ENCODE measurements around the gene HEATR3. TPM values are rescaled to one million over a fixed set of nuclear protein-coding genes. Genes with fewer than 3 reads are reported as not detected.
A peak's percentile ranks its signal among the peaks of the same experiment; 100 is the strongest.

HEATR3 gene
- total RNA-seq, 1 experiment from 2014 or later = 41.8 TPM

- no peak for TF ChIP-seq CTCF (conservative IDR thresholded peaks at IDR 0.05; ENCODE audit: low read depth, low read length)
- TF ChIP-seq EZH2 (IDR thresholded peaks at IDR 0.05; ENCODE audit: borderline replicate concordance, low read depth, low read length, poor library complexity, severe bottlenecking) = no peak
- no TSS peak for BruUV-seq (replicated peaks)
- H3K9me3 ChIP-seq (ENCODE audit: low read depth, low read length, poor library complexity, severe bottlenecking) = no peaks in the 10 kb centered on the region
- no peak overlapping the region for H3K4me3 ChIP-seq (ENCODE audit: low read depth, low read length, poor library complexity, severe bottlenecking)
- H3K36me3 ChIP-seq (ENCODE audit: insufficient read depth, low read length, poor library complexity, severe bottlenecking) = peaks cover 45% of the 10 kb centered on the region
- ChIA-PET POLR2A (ENCODE audit: low non-redundant PET) (interaction anchor here (0.6 kb wide), 1 partner anchor 1414 kb away, joined by 3 read pairs; no protein-coding TSS in a partner anchor), CTCF (no interaction called here)
- H3K27me3 ChIP-seq (replicated peaks; ENCODE audit: insufficient read depth, low read depth, low read length, poor library complexity) = no peaks in the 10 kb centered on the region
- H3K27ac ChIP-seq (ENCODE audit: low read depth, low read length, poor library complexity, severe bottlenecking) = peak overlapping the region; percentile 4
- no peak for DNase-seq (ENCODE audit: low spot score)
- intact Hi-C loops (cut with micrococcal nuclease; ENCODE audit: unreplicated experiment) = no loop called here
- no peaks in the 10 kb centered on the region for H3K4me1 ChIP-seq (ENCODE audit: insufficient read depth, low read length, poor library complexity, severe bottlenecking)
Measured at GRCh38 chr16:50072730-50073129, 7.0 kb downstream of the HEATR3 start.

- H3K4me3 ChIP-seq (ENCODE audit: low read depth, low read length, poor library complexity, severe bottlenecking) = no peak overlapping the region
- TF ChIP-seq EZH2 (IDR thresholded peaks at IDR 0.05; ENCODE audit: borderline replicate concordance, low read depth, low read length, poor library complexity, severe bottlenecking) (no peak), CTCF (conservative IDR thresholded peaks at IDR 0.05; ENCODE audit: low read depth, low read length) (no peak)
- BruUV-seq (replicated peaks) = no TSS peak
- peaks cover 51% of the 10 kb centered on the region for H3K36me3 ChIP-seq (ENCODE audit: insufficient read depth, low read length, poor library complexity, severe bottlenecking)
- intact Hi-C loops (cut with micrococcal nuclease; ENCODE audit: unreplicated experiment) = no loop called here
- H3K9me3 ChIP-seq (ENCODE audit: low read depth, low read length, poor library complexity, severe bottlenecking) = no peaks in the 10 kb centered on the region
- H3K4me1 ChIP-seq (ENCODE audit: insufficient read depth, low read length, poor library complexity, severe bottlenecking) = no peaks in the 10 kb centered on the region
- ChIA-PET CTCF (no interaction called here), POLR2A (ENCODE audit: low non-redundant PET) (no interaction called here)
- no peak overlapping the region for H3K27ac ChIP-seq (ENCODE audit: low read depth, low read length, poor library complexity, severe bottlenecking)
- no peaks in the 10 kb centered on the region for H3K27me3 ChIP-seq (replicated peaks; ENCODE audit: insufficient read depth, low read depth, low read length, poor library complexity)
- no peak for DNase-seq (ENCODE audit: low spot score)
Measured at GRCh38 chr16:50079397-50080140, 13.8 kb downstream of the HEATR3 start.

GRCh38 chr16:50081428-50082018, 15.8 kb downstream of the HEATR3 start:
- Histone ChIP-seq H3K36me3 (ENCODE audit: insufficient read depth, low read length, poor library complexity, severe bottlenecking) (peaks cover 61% of the 10 kb centered on the region), H3K4me3 (ENCODE audit: low read depth, low read length, poor library complexity, severe bottlenecking) (no peak overlapping the region), H3K4me1 (ENCODE audit: insufficient read depth, low read length, poor library complexity, severe bottlenecking) (no peaks in the 10 kb centered on the region), H3K9me3 (ENCODE audit: low read depth, low read length, poor library complexity, severe bottlenecking) (no peaks in the 10 kb centered on the region), H3K27ac (ENCODE audit: low read depth, low read length, poor library complexity, severe bottlenecking) (no peak overlapping the region), H3K27me3 (replicated peaks; ENCODE audit: insufficient read depth, low read depth, low read length, poor library complexity) (no peaks in the 10 kb centered on the region)
- BruUV-seq (replicated peaks) = no TSS peak
- no peak for TF ChIP-seq CTCF (conservative IDR thresholded peaks at IDR 0.05; ENCODE audit: low read depth, low read length)
- TF ChIP-seq EZH2 (IDR thresholded peaks at IDR 0.05; ENCODE audit: borderline replicate concordance, low read depth, low read length, poor library complexity, severe bottlenecking) = no peak
- ChIA-PET POLR2A (ENCODE audit: low non-redundant PET) (no interaction called here), CTCF (no interaction called here)
- intact Hi-C loops (cut with micrococcal nuclease; ENCODE audit: unreplicated experiment) = no loop called here
- no peak for DNase-seq (ENCODE audit: low spot score)
